NCI-H2227 (cell line): ENCODE measurements around the gene GREB1L.

Source experiments
- DNase-seq: peaks from one replicate; lab custom pipeline; 2025; ENCODE audit not compliant: unreplicated experiment; lab: John Stamatoyannopoulos, UW

Gene GREB1L

GRCh38 chr18:21448299-21448698, 206.3 kb downstream of the GREB1L start:
- DNase-seq: no peak

GRCh38 chr18:21449367-21450290, 207.6 kb downstream of the GREB1L start:
- no peak for DNase-seq

GRCh38 chr18:21450503-21450902, 208.5 kb downstream of the GREB1L start:
- no peak for DNase-seq

- no peak for DNase-seq
These were observed 208.9 kb downstream of the GREB1L start for GRCh38 chr18:21450913-21451312.

- no peak for DNase-seq
These were observed 209.8 kb downstream of the GREB1L start for GRCh38 chr18:21451851-21452250.

- no peak for DNase-seq
These were observed 210.3 kb downstream of the GREB1L start for GRCh38 chr18:21452276-21452780.

- DNase-seq: no peak
These were observed 210.9 kb downstream of the GREB1L start for GRCh38 chr18:21452796-21453510.

- DNase-seq: no peak
These were observed 211.5 kb downstream of the GREB1L start for GRCh38 chr18:21453511-21453901.

- DNase-seq: no peak
These were observed 212.7 kb downstream of the GREB1L start for GRCh38 chr18:21454725-21455124.

GRCh38 chr18:21456428-21457178, 214.6 kb downstream of the GREB1L start:
- no peak for DNase-seq

- DNase-seq: no peak
These were observed 215.1 kb downstream of the GREB1L start for GRCh38 chr18:21457179-21457535.

- DNase-seq: no peak
These were observed 216.3 kb downstream of the GREB1L start for GRCh38 chr18:21458310-21458709.

GRCh38 chr18:21458788-21459187, 216.8 kb downstream of the GREB1L start:
- DNase-seq: no peak

- no peak for DNase-seq
These were observed 217.8 kb downstream of the GREB1L start for GRCh38 chr18:21459706-21460286.

- no peak for DNase-seq
These were observed 219.4 kb downstream of the GREB1L start for GRCh38 chr18:21461460-21461859.

- DNase-seq: no peak
These were observed 221.7 kb downstream of the GREB1L start for GRCh38 chr18:21463718-21464117.

- no peak for DNase-seq
These were observed 226.6 kb downstream of the GREB1L start for GRCh38 chr18:21468514-21469164.

GRCh38 chr18:21472741-21473140, 230.7 kb downstream of the GREB1L start:
- DNase-seq: no peak

- DNase-seq: no peak
These were observed 232.6 kb downstream of the GREB1L start for GRCh38 chr18:21474621-21475020.

- no peak for DNase-seq
These were observed 237.7 kb downstream of the GREB1L start for GRCh38 chr18:21479721-21480120.
